Medulla oblongata (tissue), 1 donor: ENCODE measurements around the gene MRPS22.
A peak's percentile ranks its signal among the peaks of the same experiment; 100 is the strongest.
"Not testable (repeated sequence)": the region's sequence is repeated elsewhere in the genome, so short reads cannot be mapped to it uniquely, and the experiment has no call there.

Experiments
- DNase-seq: peaks from one replicate; pipeline ENCODE4 v3.0.0-alpha.2; 2015; ENCODE audit errors: extremely low spot score

MRPS22 gene

GRCh38 chr3:139338405-139338804 is 5.4 kb upstream of the MRPS22 start:
- DNase-seq, result no peak

GRCh38 chr3:139339219-139339906 is 4.5 kb upstream of the MRPS22 start:
- no peak for DNase-seq

DNA sequence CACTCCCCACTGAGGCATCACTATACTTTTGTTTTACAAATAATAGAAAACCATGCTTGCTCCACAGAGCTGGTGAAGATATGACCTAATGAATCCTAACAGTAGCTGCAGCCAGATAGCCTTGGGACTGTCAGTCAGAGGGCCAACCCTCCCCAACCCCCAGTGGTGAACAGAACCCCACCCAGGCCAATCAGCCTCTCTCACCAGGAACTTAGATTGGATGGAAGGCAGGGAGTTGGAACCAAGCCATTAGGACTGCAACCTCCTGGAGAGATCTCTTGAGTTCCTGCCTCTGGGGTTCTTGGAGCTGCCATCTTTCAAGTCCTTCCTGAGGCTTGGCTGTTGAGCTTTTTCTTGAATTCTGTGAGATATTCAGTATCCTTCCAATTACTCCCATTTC is 3.0 kb upstream of the MRPS22 start:
- DNase-seq, result no peak

DNA sequence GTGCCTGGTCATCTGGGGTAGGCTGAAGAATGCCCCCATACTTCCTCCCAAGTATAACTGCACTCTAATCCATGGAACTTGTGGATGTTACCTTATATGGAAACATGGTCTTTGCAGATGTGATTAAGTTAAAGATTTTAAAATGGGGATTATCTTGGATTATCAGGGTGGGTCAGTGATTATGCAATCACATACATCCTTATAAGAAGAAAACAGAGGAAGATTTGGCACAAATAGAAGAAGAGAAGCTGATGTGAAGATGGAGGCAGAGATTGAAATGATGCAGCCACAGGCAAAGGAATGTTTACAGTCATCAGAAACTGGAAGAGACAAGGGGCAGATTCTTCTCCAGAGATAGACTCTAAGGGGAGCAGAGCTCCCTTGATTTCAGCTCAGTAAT is 1.8 kb upstream of the MRPS22 start:
- no peak for DNase-seq

DNA sequence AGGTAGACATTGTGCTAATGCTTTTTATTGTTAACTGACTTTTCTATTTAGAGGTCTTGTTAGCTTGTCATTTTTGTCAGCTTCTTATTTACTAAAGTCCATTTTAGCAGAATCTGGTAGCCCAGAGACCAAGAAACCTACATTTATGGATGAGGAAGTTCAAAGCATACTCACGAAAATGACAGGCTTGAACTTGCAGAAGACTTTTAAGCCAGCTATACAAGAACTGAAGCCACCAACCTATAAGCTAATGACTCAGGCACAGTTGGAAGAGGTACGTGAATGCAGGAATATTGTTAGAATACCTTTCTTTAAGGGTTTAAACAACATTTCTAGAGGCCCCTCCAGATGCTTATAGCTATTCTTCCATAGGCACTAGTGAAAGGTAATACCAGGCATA is 3.0 kb downstream of the MRPS22 start:
- DNase-seq, result no peak

- DNase-seq, result peak; percentile 58
Measured at GRCh38 chr3:139353920-139354556, 10.2 kb downstream of the MRPS22 start.

- DNase-seq, result no peak
Measured at GRCh38 chr3:139354661-139355060, 10.8 kb downstream of the MRPS22 start.

DNA sequence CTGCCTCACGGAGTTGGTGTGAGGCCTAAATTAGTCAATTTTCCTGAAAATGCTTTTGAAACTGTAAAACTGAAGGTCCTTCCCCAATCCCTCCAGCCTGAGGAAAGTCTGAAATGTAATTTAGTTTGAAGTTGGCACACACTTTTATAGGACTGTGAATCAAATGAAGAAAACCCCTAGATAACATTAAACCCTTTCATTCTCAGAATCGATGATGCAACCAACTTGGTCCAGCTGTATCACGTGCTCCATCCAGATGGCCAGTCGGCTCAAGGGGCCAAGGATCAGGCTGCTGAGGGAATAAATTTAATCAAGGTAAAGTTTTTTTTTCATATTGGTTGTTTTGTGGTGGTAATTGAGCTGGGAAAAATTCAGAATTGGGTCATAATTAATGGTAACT is 11.7 kb downstream of the MRPS22 start:
- DNase-seq, result peak; percentile 45

GRCh38 chr3:139355891-139356290 is 12.1 kb downstream of the MRPS22 start:
- no peak for DNase-seq

DNA sequence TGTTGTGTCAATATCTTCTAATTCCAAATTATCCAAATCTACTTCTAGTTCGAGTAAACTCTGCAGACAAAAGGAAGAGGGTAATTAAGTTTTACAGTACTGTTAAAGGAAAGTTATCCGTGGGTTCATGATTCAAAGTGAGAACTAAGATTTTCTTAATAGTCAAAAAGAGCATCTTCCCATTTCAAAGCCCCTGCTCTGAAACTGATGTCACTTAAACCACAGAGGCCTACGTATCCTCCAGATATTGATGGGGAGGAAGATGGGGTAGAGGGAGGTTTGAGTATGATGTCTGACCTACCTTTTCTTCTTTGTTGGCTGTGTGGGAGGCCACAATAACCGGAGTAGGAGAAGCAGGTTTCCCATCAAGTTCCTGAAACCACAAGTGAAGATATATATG is 14.1 kb downstream of the MRPS22 start:
- no peak for DNase-seq

DNA sequence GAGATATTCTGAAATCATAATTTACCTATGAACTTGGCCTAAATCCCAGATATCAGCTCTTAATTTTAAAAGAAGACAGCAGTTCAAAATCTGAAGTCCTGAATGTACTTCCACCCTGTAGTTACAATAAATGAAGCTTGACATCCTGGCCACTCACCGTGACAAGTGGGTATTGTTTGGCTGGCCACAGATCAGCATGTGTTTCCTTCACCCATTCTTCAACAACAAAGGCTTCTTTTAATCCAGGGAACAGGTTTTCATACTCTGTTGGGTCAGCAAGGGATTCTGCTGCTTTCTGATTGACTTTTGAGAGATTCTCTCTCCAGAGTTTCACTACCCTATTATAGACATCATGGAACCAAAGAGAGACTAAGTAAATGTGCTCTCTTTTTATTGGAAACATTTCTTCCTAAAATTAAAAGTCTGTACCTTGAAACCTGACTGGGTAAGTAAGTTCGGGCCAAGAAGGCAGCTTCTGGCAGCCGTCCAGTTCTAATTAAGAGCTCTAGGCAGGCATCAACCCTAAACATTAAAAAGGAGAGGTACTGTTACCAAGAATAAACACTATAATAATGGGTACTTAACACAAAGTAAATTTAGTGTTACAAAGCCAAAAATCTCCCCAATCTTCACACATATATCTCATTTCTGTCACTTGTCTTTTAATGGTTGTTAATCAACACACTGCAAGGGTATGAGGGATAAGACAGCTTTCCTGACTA is 15.2 kb downstream of the MRPS22 start:
- DNase-seq, result peak; percentile 46

DNA sequence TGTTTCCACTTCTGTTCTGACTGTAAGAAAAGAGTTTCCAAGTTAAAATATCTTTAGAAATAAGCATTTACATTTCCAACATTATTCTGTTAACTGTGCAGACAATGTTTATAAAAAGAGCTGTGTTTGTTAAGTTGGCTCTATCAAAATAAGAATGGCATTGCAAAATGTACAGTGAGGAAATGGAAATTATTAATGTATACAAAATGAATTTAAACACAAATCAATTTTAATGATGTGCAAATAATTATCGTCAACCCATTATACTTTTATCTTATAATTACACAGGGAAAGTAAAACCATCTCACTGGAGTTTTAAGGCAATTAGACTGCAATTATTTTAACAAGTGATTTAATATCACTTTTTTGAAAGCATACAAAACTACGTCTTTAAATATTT is 17.5 kb downstream of the MRPS22 start:
- no peak for DNase-seq

DNA sequence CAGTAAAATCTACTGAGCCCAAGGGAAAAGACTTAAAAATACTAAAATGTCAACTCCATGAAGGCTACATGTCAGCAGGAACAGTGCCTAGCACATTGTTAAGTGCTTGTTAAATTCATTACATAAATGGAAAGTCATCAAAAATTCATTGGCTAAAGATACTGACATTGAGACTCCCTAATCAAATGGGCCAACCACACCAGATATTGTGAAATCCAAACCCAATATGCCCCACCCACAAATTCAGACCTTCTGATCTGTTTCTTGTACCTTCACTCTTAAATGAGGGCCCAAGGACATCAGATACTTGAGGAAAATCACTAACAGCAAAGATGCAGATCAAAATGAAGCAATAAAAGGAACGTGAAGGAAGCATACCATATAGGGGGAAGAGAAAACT is 20.7 kb downstream of the MRPS22 start:
- no peak for DNase-seq

DNA sequence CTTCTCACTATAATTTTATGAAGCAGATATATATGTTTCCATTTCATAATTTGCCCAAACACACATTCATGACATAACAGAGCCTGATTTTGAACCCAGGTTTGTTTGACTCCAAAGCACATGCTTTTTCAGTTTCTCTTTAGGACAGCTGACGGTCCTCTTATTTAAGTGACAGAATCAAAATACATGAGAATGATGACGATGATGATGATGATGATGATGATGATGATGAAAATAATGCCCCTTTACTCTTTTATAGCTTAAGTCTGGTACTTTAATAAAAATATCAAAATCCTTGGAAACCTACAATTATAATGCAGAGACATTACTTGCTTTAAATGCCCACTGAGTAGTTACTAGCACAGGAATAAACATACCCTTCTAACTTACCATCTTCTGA is 30.3 kb downstream of the MRPS22 start:
- no peak for DNase-seq

- no peak for DNase-seq
Measured at GRCh38 chr3:139377378-139377777, 33.6 kb downstream of the MRPS22 start.

GRCh38 chr3:139378587-139379241 is 34.9 kb downstream of the MRPS22 start:
- DNase-seq, result no peak

- DNase-seq, result no peak
Measured at GRCh38 chr3:139380575-139380974, 36.8 kb downstream of the MRPS22 start.

DNA sequence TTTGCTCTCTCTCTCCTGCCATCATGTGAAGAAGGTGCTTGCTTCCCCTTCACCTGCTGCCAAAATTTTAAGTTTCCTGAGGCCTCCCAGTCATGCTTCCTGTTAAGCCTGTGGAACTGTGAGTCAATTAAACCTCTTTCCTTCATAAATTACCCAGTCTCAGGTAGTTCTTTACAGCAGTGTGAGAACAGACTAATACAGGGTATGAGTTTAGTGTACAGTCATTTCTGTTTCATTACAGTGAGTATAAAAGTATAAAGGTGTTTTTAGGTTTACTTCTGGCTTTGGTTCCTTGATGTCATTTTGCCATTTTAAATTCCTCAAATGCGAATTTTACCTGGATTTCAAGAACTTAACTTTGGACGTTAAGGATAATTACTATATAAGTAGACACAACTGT is 38.5 kb downstream of the MRPS22 start:
- not testable (repeated sequence) for DNase-seq

- DNase-seq, result no peak
Measured at GRCh38 chr3:139388077-139388476, 44.3 kb downstream of the MRPS22 start.

- no peak for DNase-seq
Measured at GRCh38 chr3:139388821-139389551, 45.2 kb downstream of the MRPS22 start.

DNA sequence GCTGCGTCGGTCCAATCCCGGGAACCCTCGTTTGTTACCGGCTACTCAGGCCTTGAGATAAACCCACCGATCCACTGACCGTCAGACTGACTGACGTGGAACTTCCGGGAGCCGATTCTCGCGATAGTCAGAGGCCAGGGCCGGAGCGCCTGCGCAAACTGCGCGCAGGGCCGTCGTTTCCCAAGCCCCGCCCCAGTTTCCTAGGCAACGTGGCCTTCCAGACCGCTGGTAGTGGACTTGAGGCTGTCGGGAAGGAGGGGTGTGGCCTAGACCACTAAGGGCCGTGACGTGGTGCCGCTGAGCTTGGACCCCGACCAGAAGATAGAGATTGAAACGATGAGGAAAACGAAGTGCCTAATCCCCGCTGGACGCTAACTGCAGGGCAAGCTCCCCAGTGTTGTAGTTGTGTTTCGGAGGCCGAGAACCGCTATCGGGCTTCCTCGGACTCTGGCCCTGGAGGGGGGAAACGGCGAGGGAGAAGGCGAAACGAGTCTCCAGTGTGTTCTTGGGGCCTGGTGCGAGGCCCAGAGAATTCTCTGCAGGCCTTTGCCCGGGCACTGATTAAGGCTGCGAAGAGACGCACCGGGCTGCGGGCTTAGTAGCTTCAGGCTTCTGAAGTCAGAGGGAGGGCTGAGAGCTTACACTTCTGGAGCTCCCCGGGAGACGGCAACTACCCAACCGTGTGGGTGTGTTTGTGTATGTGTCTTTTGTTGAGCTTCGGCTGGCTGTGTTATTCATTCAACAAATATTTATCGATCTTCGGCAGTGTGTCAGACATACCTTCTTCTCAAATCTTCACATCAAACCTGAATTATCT is 45.9 kb downstream of the MRPS22 start, which contains the start of gene COPB2:
Gene COPB2 (minus strand): TSS at position 96 of the 817 bp plus-strand sequence. CDS start 97 bp downstream, outside the sequence.
- peak; percentile 99 for DNase-seq
